Body of pancreas (tissue), 4 donors: ENCODE measurements around the gene FOXO6.

Experiments
- POLR2A ChIP-seq, 3 donors: fragments of 450-650 bp; IDR thresholded peaks; one replicate each; pipeline ENCODE4 v1.6.1; 2016; ENCODE audit warnings: antibody characterized with exemption in 3 of 3, mild to moderate bottlenecking in 2 of 3
- TF ChIP-seq, protein P1 (sequence below), 7 experiments: fragments of 450-650 bp in 4 of 7; fragments of 200-600 bp in 3 of 7; sonication (generic) in 3 of 7; IDR thresholded peaks; one replicate each; pipeline ENCODE4 v1.5.1; 2016 to 2019; ENCODE audit warnings: antibody characterized with exemption in 7 of 7

DNA sequence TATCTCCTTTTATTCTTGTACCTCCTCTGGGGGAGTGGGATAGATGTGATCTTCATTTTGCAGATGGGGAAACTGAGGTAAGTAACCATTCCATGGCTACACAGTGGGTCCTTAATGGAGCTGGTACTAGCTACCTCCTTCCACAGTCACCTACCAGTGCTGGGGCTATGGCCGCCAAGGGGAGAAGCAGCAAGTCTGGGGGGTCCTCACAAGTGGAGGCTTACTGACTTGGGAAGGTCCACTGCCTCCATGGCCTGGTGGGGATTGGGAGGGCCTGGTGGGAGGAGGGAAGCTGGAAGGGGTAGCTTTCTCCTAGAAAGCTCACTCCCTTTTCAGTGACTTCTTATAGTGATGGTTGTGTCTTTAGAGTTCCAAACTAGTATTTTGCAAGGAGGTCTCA lies 5.9 kb upstream of the FOXO6 start:
- TF ChIP-seq, protein P1, sequence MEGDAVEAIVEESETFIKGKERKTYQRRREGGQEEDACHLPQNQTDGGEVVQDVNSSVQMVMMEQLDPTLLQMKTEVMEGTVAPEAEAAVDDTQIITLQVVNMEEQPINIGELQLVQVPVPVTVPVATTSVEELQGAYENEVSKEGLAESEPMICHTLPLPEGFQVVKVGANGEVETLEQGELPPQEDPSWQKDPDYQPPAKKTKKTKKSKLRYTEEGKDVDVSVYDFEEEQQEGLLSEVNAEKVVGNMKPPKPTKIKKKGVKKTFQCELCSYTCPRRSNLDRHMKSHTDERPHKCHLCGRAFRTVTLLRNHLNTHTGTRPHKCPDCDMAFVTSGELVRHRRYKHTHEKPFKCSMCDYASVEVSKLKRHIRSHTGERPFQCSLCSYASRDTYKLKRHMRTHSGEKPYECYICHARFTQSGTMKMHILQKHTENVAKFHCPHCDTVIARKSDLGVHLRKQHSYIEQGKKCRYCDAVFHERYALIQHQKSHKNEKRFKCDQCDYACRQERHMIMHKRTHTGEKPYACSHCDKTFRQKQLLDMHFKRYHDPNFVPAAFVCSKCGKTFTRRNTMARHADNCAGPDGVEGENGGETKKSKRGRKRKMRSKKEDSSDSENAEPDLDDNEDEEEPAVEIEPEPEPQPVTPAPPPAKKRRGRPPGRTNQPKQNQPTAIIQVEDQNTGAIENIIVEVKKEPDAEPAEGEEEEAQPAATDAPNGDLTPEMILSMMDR (IDR thresholded peaks at IDR 0.05): no peak
- TF ChIP-seq POLR2A (IDR thresholded peaks at IDR 0.05): no peak
